Fibroblast of skin of right quadriceps (primary cell): Measurements from ENCODE around the gene INO80C.
A peak's percentile ranks its signal among the peaks of the same experiment; 100 is the strongest.
"Not testable (repeated sequence)": the region's sequence is repeated elsewhere in the genome, so short reads cannot be mapped to it uniquely, and the experiment has no call there.

Experiments
- DNase-seq: peaks from one replicate; pipeline ENCODE4 v3.0.0-alpha.2; 2013

Gene INO80C

DNA sequence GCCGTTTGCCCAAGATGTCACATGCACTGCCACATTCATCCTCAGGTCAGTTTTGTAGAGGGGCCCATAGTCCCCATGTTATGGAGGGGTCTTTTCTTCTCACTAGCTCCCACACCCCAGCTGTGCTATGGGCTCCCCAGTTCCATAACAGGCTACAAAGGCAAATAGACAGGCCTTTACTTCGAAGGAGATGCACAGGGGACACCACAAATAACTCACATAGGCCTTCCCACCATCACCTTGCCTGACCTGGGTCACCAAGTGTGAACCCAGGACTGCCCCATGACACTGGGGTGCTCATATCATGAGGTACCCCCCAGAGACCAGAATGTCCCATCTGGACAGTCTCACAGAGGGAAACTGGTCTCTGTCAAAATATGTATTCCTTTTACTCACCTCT is 15.0 kb upstream of the INO80C start:
- no peak for DNase-seq

DNA sequence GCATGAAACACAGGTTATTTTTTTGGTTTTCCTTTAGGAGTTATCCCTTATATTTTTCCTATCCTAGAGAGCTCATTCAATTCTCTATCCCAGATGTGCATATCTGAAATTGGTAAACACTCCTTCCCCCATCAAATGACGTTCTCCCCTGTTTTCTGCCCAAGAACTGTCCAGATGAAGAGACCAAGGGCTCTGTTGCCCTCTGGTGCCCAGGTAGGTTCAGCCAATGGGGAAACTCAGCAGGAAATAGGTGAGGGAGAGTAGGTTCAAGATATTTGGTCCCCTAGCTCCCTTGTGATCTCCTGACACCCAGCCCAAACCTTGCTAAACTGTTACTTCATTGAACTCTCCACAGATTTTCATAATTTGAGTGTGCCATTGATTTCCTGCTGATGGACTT is 14.1 kb upstream of the INO80C start:
- DNase-seq: no peak

DNA sequence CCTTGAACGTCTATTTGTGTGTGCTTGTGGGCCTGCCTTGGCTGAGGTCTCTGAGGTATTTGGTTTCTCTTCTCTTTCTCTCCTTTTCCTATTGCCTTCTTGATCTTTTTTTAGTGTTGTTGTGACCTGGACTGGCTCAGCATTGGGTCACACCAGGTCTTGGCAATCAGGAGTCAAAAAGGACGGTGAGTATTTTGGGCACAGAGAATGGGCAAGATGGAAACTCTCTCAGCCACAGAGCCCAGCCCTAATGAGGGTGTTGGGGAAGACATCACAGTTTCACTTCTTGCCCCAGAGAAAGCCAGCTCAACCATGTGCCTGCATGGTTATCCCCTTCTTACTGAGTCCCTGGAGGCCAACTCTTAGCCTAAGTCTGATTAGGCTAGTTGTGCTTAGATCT is 13.7 kb upstream of the INO80C start:
- DNase-seq: no peak

DNA sequence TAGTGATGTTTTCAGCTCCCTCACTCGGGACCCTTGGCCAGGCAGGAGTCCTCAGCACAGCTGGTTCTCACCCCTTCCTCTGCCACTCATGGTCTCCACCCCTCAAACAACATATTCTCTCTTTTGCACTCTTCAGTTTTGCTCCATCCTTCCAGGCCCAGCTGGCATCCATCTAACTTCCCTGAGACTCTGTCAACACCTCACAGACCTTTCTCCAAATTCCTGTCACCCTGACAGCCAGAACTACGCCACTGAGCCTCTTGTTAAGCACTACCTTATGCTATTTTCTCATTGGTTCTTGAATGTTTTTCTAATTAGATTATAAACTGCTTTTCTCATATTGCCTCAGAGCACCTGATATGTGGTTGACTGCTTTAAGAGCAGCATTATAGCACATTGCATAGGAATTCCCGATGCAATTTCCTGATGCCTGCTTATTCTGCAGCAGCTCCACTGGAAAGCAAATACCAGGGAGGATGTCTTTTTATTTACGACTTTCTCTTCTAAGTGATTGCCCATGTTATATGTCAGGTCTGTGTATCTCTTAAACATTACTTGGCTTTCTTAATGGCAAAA is 12.4 kb upstream of the INO80C start:
- peak; percentile 4 for DNase-seq

DNA sequence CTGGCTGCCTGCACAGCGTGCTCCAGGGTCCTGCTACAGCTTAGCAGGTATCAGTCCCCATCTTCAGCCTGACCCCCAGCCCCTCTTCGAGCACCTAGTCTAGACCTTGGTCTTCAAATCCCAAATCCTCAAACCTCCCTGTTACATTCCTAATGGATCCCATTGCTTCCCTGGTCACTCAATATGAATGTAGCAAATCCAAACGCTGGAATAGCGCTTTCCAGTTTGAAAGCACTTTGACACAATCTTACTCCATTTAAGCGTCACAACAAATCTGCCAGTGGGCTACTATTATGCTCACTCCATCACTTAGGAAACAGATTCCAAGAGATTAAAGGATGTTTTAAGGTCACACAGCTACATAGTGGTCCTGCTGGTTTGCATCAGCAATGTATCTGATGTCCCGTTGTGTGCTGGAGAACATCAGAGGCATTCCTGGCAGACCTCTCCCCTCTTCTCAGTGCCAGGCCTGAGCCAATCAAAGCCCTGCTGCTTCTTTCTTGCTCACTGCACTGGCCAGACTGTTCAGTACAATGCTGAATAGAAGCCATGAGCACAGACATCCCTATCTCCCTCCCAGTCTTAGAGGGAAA is 11.1 kb upstream of the INO80C start:
- no peak for DNase-seq

DNA sequence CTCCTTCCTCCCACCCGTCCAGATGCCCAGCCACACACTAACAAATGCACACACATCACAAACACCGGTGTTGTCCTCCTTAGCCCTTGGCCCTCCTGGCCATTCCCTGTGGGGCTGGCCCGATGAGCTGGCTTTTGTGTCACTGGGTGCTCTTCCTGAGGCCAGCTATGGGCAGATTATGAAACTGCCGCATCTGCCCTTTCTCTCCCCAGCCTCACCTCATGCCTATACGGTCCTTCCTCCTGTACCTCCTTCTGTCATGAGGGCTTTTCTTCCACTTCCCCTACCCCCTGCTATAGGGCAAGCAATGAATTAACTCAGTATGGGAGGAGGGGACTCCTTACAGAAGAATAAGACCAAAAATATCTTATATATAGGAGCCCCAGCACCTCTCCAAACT is 10.3 kb upstream of the INO80C start:
- no peak for DNase-seq

DNA sequence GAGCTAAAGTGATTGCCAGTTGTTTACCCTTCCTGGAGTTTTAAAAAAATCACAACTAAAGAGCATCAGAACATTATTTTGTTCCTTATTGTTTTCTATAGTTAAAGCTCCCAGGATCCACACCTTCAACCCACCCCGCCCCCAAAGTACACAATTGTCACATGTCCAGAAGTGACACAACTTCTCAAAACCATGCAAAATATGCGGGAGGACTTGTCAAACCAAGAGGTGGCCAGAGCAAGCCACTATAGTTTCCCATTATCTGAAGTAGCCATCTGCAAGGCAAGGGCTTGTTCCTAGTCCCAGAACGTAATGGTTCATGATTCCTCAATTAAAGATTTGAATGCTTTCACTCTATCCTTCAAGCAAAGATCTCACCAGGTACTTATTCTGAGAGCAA is 9.9 kb upstream of the INO80C start:
- DNase-seq: no peak

DNA sequence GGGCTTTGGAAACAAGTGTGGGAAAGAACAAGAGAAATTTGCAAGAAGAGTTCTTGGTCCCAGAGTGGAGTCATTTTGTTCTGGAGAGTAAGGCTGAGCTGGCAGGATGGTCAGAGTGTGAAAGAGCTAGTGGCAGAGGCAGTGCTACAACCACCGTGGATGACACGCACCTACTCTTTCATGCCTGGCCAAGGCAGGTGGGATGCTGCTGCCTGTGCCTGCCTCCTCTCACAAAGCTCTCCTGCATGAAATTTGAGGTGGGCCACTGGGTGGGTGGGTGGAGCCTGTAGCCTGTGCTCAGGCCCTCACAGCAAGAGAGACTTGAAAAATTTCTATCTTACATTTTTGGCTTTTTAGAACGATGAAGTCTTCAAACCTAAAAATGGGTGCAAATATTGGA is 9.4 kb upstream of the INO80C start:
- no peak for DNase-seq

DNA sequence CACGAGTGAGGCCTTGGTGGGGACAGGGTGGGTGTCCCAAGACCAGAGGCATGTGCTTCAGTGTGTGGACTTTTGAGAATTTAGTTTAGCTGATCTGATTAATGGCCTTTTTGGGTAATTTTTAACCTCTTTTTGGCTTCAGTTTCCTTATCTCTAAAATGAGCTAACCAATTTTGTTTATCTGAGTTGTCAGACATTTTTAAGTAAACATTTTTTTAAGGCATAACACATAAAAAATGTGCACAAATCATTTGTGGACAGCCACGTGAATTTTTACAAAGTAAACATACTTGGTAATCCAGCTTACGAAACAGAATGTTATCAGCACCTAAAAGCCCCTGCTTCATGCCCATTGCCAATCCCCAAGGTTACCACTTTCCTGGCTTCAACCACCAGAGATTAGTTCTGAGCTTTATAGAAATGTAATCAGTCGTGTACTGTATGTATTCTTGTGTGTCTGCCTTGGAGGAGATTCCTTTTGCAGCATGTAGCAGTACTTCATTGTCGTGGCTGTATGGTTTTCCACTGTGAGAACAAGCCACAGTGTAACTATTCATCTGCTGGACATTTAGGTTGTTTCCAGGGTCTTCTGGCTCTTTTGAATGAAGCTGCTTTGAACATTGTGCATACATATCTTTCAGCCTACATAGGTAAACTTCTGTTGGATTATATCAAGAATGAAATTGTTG is 8.4 kb upstream of the INO80C start:
- DNase-seq: no peak

DNA sequence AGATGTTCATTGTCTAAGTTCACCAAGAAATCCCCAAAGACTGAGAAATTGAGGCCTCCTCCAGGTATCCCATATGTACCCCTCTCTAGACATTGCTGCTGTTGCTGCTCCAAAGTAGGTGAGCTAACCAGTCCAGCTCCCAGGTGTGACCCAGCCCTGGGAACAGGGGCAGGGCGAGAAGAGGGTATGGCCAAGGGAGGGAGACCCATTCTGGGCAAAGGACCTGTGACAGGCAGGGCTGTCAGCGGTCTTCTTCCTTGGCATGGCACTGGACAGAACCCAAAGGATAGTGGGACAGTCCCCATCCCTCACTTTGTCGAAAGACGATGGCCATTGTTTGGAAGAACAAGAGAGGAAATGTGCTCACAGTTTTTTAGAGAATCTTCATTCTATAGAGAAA is 7.2 kb upstream of the INO80C start:
- DNase-seq: no peak

DNA sequence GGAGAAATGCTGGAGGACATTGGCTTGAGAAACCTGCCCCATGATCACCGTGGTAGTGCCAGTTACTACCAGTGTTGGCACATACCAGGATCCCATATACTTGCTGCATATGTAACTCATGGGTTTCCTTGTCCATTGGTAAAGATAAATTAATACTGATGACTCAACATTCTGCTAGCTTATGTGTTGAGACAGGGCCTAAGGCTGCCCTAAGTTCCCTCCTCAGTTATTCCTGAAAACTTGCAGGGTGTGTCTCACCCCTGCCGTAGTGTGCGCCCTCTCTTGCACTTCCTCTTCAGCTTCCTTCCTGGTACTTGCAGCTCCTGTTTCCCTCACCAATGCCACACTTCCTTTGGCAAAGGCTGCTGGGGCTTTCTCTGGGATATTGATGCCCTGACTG is 4.3 kb upstream of the INO80C start:
- DNase-seq: no peak

DNA sequence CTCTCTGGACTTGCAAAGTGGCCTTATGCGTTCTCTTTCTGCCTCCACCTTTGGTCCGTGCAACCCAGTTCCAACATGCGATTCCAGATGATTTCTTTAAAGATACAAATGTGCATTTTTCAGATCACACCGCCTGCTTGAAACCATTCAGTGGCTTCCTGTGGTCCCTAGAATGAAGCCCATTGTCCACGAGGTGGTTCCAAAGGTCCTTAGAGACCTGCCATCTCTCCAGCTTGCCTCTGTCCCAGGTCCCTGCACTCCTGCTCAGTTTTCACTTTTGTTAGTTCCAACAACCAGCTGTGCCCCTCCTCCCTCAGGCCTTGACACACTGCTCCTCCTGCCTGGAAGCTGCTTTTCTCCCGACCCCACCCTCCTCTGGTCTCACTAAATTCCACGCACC is 3.6 kb upstream of the INO80C start:
- DNase-seq: no peak

DNA sequence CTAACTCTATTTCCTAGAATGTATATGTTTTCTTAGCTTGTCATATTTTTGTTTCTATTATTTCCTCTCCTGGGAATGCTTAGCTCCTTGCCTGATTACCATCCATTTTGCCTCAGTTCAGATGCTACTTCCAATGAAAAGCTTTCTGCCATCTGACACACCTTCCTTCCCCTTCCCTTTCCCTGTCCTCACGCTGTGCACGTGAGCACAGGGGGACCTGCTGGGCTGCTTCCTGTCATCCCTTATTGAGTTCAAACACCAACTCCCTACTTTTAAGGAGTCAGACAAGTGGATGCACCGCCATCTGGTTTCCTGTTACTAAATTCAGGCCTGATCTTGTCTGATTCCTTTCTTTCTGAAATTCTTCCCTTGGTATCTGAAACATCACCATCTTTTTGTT is 2.4 kb upstream of the INO80C start:
- DNase-seq: no peak

DNA sequence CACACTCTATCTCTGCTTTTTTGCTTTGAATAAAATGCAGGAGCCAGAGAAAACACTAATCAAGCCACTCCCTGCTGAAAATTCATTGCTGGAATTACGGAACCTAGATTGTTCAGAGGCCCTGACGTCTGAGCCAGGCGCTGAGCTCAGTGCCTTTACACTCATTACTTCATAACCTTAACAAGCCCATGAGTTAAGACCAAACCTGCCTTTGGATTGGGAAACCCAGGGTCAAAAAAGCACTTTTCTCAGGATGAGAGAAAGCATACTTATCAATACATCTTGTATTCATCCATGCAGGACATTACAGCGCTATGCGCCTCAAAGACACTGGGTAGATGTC is 762 bp downstream of the INO80C start:
- peak; percentile 38 for DNase-seq

DNA sequence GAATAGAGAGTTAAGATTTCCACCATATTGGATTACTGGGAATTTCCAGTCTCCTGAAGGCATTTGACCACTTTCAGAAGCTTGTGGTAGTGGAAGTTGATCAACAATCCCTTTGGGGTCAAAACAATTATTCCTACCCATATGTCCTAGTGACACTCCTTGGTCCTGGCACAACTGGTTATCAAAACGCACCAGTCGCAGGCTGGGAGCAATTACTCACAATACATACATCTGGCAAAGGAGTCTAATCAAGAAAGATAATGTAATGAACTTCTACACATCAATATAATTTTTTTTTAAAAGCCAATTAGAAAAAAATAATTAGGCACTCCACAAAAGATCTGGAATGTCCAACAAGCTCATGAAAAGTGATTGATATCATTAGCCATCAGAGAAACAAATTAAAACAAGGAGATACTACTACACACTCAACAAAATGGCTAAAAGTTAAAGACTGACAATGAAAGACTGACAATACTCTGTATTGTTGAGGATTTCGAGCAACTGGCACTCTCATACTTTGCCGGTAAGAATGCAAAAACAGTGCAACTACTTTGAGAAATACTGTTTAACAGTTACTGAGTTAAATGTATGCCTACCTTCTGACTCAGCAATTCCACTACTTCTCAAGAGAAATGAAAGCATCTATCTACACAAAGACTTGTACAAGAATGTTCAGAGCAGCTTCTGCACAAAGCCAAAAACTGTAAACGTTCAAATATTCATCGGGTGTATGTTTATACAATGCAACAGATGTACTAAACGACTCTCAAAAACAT is 2.0 kb downstream of the INO80C start:
- no peak for DNase-seq

DNA sequence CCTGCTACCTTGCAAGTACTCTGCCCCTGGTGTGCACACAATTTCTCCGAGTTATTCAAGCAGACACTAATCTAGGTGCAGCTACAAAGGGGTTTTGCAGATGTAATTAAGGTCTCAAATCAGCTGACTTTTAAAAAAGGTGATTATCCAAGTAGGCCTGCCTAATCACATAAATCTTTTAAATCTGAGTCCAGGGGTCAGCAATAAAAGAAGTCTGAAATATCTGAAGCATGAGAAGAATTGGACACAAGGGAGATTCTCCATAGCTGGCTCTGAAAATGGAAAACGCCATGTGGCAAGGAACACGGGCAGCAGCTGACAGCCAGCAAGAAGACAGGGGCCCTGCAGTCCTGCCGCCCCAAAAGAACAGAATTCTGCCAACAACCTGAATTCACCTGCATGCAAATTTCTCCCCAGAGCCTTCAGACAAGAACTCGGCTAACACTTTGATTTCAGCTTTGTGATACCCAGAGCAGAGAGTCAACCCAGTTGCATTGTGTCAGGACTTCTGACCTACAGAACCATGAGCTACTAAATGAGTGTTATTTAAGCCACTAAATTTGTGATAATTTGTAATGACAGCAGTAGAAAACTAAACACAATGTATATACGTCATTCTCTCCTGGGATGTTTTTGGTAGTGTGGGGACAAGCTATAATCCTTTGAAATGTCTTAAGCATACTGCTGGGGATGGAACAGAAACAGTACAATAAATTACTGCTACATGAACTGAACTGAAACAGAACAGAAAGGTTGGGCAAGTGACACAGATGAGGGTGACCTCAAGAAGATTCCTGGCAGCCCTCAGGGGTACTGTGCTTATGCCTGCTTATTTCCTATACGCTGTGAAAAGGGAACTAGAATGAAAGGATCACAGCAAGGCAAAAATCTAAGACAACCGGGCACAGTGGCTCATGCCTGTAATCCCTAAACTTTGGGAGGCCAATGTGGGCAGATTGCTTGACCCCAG is 3.2 kb downstream of the INO80C start:
- DNase-seq: no peak

DNA sequence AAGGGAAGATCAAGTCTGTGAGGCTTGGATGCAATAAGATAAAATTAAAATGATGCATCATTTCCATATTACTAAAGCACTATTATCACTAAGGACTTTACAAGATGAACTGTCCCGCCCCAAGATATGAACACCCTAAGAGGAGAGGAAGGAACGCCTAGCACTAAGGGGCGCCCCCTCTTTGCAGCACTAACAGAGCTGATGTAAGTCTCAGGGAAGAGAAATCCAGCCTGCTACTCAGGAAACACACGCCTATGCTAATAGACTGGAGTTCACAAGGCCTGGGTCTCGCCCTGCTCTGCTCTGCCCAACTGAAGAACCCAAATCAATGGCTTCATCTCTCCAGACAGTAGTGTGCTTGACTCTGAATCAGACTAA is 6.1 kb downstream of the INO80C start:
- no peak for DNase-seq

DNA sequence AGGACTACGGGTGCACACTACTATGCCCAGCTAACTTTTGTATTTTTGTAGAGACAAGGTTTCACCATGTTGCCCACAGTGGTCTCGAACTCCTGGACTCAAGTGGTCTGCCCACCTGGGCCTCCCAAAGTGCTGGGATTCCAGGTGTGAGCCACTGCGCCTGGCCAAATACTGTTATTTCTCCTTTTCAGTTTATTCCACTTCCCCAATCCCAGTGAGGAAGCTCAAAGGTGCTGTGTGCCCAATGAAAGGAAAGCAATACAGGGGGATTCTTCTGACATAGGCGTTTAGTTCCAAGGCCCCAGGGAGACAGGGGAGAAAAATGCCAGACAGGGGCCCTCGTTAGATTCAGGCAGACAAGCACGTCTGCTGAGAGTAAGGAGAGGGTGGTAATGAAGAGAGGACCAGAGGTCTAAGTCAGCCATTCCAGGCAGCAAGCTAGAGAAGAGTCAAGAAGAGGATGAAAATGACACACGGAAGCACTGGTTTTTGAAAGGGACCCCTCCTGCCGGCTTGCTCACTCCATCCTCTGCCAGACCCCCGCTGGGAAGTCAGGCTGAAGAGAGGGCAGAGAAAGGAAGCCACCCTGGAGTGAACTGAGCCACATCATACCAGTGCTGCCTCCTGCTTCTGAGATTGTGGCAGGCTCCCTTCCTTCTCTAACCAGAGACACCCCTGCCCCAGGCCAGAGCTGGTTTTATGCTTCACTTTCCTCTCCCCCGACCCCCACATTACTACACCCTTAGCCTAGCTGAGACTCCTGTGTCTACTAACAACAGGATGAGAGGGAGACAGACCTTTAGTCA is 6.7 kb downstream of the INO80C start:
- no peak for DNase-seq

DNA sequence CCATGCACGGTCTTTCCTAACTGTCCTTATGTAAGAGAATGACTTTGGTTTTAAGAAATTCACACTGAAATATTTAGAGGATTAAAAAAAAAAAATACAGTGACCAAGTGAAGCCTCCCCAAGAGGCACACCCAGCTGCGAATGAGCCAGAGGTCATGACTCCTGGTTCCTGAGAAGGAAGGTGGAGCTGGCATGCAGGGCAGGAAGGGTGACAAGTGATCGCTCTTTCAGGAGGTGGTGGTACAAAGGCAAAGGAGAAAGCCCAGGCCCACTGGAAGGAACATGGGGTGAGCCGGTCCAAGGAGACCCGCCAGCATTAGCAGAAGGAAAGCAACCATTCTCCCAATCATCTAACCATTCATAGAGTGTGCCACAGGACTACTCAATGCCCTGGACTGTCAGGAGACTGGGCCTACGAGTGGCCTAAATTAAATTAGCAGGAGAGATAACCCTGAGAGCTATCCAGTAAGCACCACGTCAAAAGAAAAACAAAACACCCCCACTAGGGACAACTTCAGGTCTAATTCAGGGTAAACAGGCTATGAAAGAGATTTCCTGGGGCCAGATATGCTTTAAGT is 7.8 kb downstream of the INO80C start:
- no peak for DNase-seq

DNA sequence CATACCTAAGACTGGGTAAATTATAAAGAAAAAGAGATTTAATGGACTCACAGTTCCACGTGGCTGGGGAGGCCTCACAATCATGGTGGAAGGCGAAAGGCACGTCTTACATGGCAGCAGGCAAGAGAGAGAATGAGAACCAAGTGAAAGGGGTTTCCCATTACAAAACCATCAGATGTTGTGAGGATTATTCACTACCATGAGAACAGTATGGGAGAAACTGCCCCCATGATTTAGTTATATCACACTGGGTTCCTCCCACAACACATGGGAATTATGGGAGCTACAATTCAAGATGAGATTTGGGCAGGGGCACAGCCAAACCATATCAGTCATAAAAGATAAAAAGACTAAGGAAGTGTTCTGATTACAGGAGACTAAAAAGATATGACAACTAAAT is 8.5 kb downstream of the INO80C start:
- not testable (repeated sequence) for DNase-seq

DNA sequence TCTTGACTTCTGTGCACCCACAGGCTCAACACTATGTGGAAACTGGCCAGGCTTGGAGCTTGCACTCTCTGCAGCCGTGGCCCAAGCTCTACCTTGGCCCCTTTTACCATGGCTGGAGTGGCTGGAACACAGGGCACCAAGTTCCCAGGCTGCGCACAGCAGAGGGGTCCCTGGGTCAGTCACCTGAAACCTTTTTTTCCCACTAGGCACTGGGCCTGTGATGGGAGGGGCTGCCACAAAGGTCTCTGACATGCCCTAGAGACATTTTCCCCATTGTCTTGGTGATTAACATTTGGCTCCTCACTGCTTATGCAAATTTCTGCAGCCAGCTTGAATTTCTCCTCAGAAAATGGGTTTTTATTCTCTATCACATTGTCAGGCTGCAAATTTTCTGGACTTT is 9.4 kb downstream of the INO80C start:
- not testable (repeated sequence) for DNase-seq

DNA sequence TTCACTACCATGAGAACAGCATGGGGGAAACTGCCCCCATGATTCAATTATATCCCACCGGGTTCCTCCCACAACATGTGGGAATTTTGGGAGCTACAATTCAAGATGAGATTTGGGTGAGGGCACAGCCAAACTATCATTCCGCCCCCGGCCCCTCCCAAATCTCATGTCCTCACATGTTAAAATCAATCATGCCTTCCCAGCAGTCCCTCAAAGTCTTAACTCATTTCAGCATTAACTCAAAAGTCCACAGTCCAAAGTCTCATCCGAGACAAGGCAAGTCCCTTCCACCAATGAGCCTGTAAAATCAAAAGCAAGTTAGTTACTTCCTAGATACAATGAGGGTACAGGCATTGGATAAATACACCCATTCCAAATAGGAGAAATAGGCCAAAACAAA is 10.2 kb downstream of the INO80C start:
- not testable (repeated sequence) for DNase-seq
